COLO829 (cell line): ENCODE measurements around the gene FBXW12.
"Not testable (repeated sequence)": the region's sequence is repeated elsewhere in the genome, so short reads cannot be mapped to it uniquely, and the experiment has no call there.

Experiments
- DNase-seq: peaks from one replicate; pipeline ENCODE4 v3.0.0; 2012; ENCODE audit warnings: low spot score

Gene FBXW12

GRCh38 chr3:48372862-48373435 lies 930 bp downstream of the FBXW12 start:
- DNase-seq: no peak

- no peak for DNase-seq
These were observed 15.6 kb downstream of the FBXW12 start for GRCh38 chr3:48387634-48388033.

GRCh38 chr3:48388966-48389365 lies 16.9 kb downstream of the FBXW12 start:
- no peak for DNase-seq

- no peak for DNase-seq
These were observed 22.4 kb downstream of the FBXW12 start for GRCh38 chr3:48394391-48394790.

GRCh38 chr3:48395714-48396113 lies 23.7 kb downstream of the FBXW12 start:
- no peak for DNase-seq

GRCh38 chr3:48397767-48398681 lies 26.0 kb downstream of the FBXW12 start:
- no peak for DNase-seq

- no peak for DNase-seq
These were observed 26.8 kb downstream of the FBXW12 start for GRCh38 chr3:48398701-48399386.

GRCh38 chr3:48399387-48400172 lies 27.6 kb downstream of the FBXW12 start:
- DNase-seq: no peak

GRCh38 chr3:48400824-48401433 lies 28.9 kb downstream of the FBXW12 start:
- DNase-seq: peak; percentile 86

GRCh38 chr3:48401434-48401901 lies 29.4 kb downstream of the FBXW12 start:
- not testable (repeated sequence) for DNase-seq

GRCh38 chr3:48402281-48402732 lies 30.3 kb downstream of the FBXW12 start:
- peak; percentile 81 for DNase-seq

- no peak for DNase-seq
These were observed 30.9 kb downstream of the FBXW12 start for GRCh38 chr3:48402907-48403306.

GRCh38 chr3:48403533-48404439 lies 31.8 kb downstream of the FBXW12 start:
- no peak for DNase-seq

GRCh38 chr3:48404440-48405342 lies 32.7 kb downstream of the FBXW12 start:
- DNase-seq: no peak

- DNase-seq: no peak
These were observed 33.4 kb downstream of the FBXW12 start for GRCh38 chr3:48405343-48405881.

- DNase-seq: no peak
These were observed 34.0 kb downstream of the FBXW12 start for GRCh38 chr3:48405971-48406370.

GRCh38 chr3:48406443-48407431 lies 34.7 kb downstream of the FBXW12 start:
- no peak for DNase-seq
